NCI-H2107 treated with DMSO at 0.1 percent for 48 hours (cell line): ENCODE measurements around the gene CLASP1.
A peak's percentile ranks its signal among the peaks of the same experiment; 100 is the strongest.
"Not testable (repeated sequence)": the region's sequence is repeated elsewhere in the genome, so short reads cannot be mapped to it uniquely, and the experiment has no call there.

ENCODE experiments used
- DNase-seq: peaks from one replicate; lab custom pipeline; 2025; ENCODE audit not compliant: unreplicated experiment; lab: John Stamatoyannopoulos, UW

CLASP1 gene

GRCh38 chr2:121479882-121480522 is 169.3 kb downstream of the CLASP1 start:
- DNase-seq: peak; percentile 35

GRCh38 chr2:121478996-121479745 is 170.1 kb downstream of the CLASP1 start:
- DNase-seq: no peak

GRCh38 chr2:121478358-121478995 is 170.8 kb downstream of the CLASP1 start:
- DNase-seq: not testable (repeated sequence)

- no peak for DNase-seq
These were observed 172.6 kb downstream of the CLASP1 start for GRCh38 chr2:121476684-121477083.

- DNase-seq: no peak
These were observed 173.3 kb downstream of the CLASP1 start for GRCh38 chr2:121475811-121476571.

GRCh38 chr2:121473512-121473911 is 175.8 kb downstream of the CLASP1 start:
- no peak for DNase-seq

GRCh38 chr2:121472470-121472993 is 176.7 kb downstream of the CLASP1 start:
- no peak for DNase-seq

- DNase-seq: no peak
These were observed 177.5 kb downstream of the CLASP1 start for GRCh38 chr2:121471532-121472469.

- DNase-seq: no peak
These were observed 178.3 kb downstream of the CLASP1 start for GRCh38 chr2:121470917-121471316.

- no peak for DNase-seq
These were observed 179.9 kb downstream of the CLASP1 start for GRCh38 chr2:121469356-121469755.

- no peak for DNase-seq
These were observed 180.3 kb downstream of the CLASP1 start for GRCh38 chr2:121468936-121469335.

- DNase-seq: no peak
These were observed 190.0 kb downstream of the CLASP1 start for GRCh38 chr2:121459291-121459690.

- DNase-seq: no peak
These were observed 192.9 kb downstream of the CLASP1 start for GRCh38 chr2:121456325-121456724.

- no peak for DNase-seq
These were observed 193.8 kb downstream of the CLASP1 start for GRCh38 chr2:121455446-121455845.

GRCh38 chr2:121454549-121455090 is 194.6 kb downstream of the CLASP1 start:
- DNase-seq: no peak

GRCh38 chr2:121451398-121451797 is 197.9 kb downstream of the CLASP1 start:
- DNase-seq: no peak

GRCh38 chr2:121450301-121450700 is 199.0 kb downstream of the CLASP1 start:
- DNase-seq: no peak

GRCh38 chr2:121446647-121447241 is 202.5 kb downstream of the CLASP1 start:
- DNase-seq: no peak

GRCh38 chr2:121442889-121443288 is 206.4 kb downstream of the CLASP1 start:
- DNase-seq: no peak
